ENCODE results near the gene VIL1. TPM values are rescaled to one million over a fixed set of nuclear protein-coding genes. Genes with fewer than 3 reads are reported as not detected.

VIL1 gene
- total RNA-seq, 1 donor, result not detected

GRCh38 chr2:218431878-218432277 is 13.0 kb downstream of the VIL1 start:
- Histone ChIP-seq H2AFZ (ENCODE audit: low read length) (no peak overlapping the region), H3K4me3 (ENCODE audit: insufficient read depth, low read length) (no peak overlapping the region), H3K4me1 (ENCODE audit: insufficient read depth, low read length) (no peaks in the 10 kb centered on the region), H3K36me3 (ENCODE audit: insufficient read depth, low read length) (no peaks in the 10 kb centered on the region), H3K27me3 (ENCODE audit: insufficient read depth, low read length) (peaks cover 6% of the 10 kb centered on the region), H4K20me1 (ENCODE audit: insufficient read depth, low read length) (no peaks in the 10 kb centered on the region), H3K4me2 (ENCODE audit: insufficient read depth, low read length) (no peak overlapping the region), H3K9me3 (ENCODE audit: low read depth, low read length) (no peaks in the 10 kb centered on the region), H3K27ac (ENCODE audit: low read depth, low read length) (no peak overlapping the region), H3K79me2 (ENCODE audit: insufficient read depth, low read length) (no peaks in the 10 kb centered on the region)
- TF ChIP-seq, protein P1, sequence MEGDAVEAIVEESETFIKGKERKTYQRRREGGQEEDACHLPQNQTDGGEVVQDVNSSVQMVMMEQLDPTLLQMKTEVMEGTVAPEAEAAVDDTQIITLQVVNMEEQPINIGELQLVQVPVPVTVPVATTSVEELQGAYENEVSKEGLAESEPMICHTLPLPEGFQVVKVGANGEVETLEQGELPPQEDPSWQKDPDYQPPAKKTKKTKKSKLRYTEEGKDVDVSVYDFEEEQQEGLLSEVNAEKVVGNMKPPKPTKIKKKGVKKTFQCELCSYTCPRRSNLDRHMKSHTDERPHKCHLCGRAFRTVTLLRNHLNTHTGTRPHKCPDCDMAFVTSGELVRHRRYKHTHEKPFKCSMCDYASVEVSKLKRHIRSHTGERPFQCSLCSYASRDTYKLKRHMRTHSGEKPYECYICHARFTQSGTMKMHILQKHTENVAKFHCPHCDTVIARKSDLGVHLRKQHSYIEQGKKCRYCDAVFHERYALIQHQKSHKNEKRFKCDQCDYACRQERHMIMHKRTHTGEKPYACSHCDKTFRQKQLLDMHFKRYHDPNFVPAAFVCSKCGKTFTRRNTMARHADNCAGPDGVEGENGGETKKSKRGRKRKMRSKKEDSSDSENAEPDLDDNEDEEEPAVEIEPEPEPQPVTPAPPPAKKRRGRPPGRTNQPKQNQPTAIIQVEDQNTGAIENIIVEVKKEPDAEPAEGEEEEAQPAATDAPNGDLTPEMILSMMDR (IDR thresholded peaks at IDR 0.05; ENCODE audit: extremely low read depth, low read depth, low read length), result no peak
- DNase-seq (ENCODE audit: insufficient read length, low spot score, missing footprints), result peak; percentile 4

- DNase-seq (ENCODE audit: insufficient read length, low spot score, missing footprints), result peak; percentile 32
- H3K36me3 ChIP-seq (ENCODE audit: insufficient read depth, low read length), result no peaks in the 10 kb centered on the region
- H3K4me2 ChIP-seq (ENCODE audit: insufficient read depth, low read length), result no peak overlapping the region
- no peak overlapping the region for H3K27ac ChIP-seq (ENCODE audit: low read depth, low read length)
- TF ChIP-seq, protein P1 (IDR thresholded peaks at IDR 0.05; ENCODE audit: extremely low read depth, low read depth, low read length), result no peak
- H2AFZ ChIP-seq (ENCODE audit: low read length), result no peak overlapping the region
- no peaks in the 10 kb centered on the region for H4K20me1 ChIP-seq (ENCODE audit: insufficient read depth, low read length)
- H3K79me2 ChIP-seq (ENCODE audit: insufficient read depth, low read length), result no peaks in the 10 kb centered on the region
- H3K4me3 ChIP-seq (ENCODE audit: insufficient read depth, low read length), result no peak overlapping the region
- peaks cover 6% of the 10 kb centered on the region for H3K27me3 ChIP-seq (ENCODE audit: insufficient read depth, low read length)
- H3K9me3 ChIP-seq (ENCODE audit: low read depth, low read length), result no peaks in the 10 kb centered on the region
- H3K4me1 ChIP-seq (ENCODE audit: insufficient read depth, low read length), result no peaks in the 10 kb centered on the region
Measured at GRCh38 chr2:218432676-218433365, 13.9 kb downstream of the VIL1 start.

- Histone ChIP-seq H3K27ac (ENCODE audit: low read depth, low read length) (no peak overlapping the region), H3K79me2 (ENCODE audit: insufficient read depth, low read length) (no peaks in the 10 kb centered on the region), H3K9me3 (ENCODE audit: low read depth, low read length) (no peaks in the 10 kb centered on the region), H3K4me3 (ENCODE audit: insufficient read depth, low read length) (no peak overlapping the region), H3K4me2 (ENCODE audit: insufficient read depth, low read length) (no peak overlapping the region), H3K36me3 (ENCODE audit: insufficient read depth, low read length) (no peaks in the 10 kb centered on the region), H2AFZ (ENCODE audit: low read length) (no peak overlapping the region), H4K20me1 (ENCODE audit: insufficient read depth, low read length) (no peaks in the 10 kb centered on the region), H3K27me3 (ENCODE audit: insufficient read depth, low read length) (peaks cover 6% of the 10 kb centered on the region), H3K4me1 (ENCODE audit: insufficient read depth, low read length) (no peaks in the 10 kb centered on the region)
- peak; percentile 21 for DNase-seq (ENCODE audit: insufficient read length, low spot score, missing footprints)
- TF ChIP-seq, protein P1 (IDR thresholded peaks at IDR 0.05; ENCODE audit: extremely low read depth, low read depth, low read length), result no peak
Measured at GRCh38 chr2:218434456-218434855, 15.5 kb downstream of the VIL1 start.

DNA sequence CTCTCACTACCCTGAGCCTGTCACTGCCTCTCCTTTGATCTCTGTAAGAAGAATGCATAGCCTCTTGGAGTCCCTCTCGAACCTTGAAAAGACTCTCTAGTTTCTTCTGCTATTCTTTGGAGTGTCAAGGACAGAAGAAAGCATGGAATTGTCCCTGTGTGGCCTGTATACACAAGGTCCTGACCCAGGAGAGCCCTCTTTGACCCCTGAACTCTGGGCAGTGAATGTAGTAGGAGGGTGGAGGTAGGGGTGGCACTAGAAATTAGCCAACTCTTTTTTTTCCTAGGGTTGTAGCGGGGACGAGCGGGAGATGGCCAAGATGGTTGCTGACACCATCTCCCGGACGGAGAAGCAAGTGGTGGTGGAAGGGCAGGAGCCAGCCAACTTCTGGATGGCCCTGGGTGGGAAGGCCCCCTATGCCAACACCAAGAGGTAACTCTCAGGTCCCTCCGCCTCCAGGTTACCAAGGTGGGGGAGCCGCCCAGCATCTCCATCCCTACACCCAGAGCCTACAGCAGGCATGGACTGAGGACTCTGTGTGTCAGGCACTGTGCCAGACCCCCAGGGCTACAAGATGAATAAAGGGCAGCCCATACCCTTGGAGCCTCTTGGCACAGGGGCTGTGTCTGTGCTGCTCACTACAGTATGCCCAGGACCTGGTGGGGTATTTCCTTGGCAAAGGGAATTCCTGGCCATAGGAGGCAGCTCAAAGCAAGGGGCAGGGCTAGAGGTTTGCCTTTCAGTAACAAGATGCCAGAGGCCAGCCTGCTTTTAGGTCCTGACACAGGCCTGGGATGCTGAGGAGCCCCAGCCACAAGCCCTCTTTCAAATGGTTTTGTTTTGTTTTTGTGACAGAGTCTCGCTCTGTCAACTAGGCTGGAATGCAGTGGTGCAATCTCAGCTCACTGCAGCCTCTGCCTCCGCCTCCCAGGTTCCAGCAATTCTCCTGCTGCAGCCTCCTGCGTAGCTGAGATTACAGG is 16.4 kb downstream of the VIL1 start:
- TF ChIP-seq, protein P1 (IDR thresholded peaks at IDR 0.05; ENCODE audit: extremely low read depth, low read depth, low read length), result no peak
- H2AFZ ChIP-seq (ENCODE audit: low read length), result no peak overlapping the region
- H3K79me2 ChIP-seq (ENCODE audit: insufficient read depth, low read length), result no peaks in the 10 kb centered on the region
- no peak overlapping the region for H3K27ac ChIP-seq (ENCODE audit: low read depth, low read length)
- no peak overlapping the region for H3K4me3 ChIP-seq (ENCODE audit: insufficient read depth, low read length)
- H3K4me1 ChIP-seq (ENCODE audit: insufficient read depth, low read length), result no peaks in the 10 kb centered on the region
- no peaks in the 10 kb centered on the region for H3K9me3 ChIP-seq (ENCODE audit: low read depth, low read length)
- no peak overlapping the region for H3K4me2 ChIP-seq (ENCODE audit: insufficient read depth, low read length)
- DNase-seq (ENCODE audit: insufficient read length, low spot score, missing footprints), result peak; percentile 54
- no peaks in the 10 kb centered on the region for H4K20me1 ChIP-seq (ENCODE audit: insufficient read depth, low read length)
- H3K27me3 ChIP-seq (ENCODE audit: insufficient read depth, low read length), result peaks cover 6% of the 10 kb centered on the region
- no peaks in the 10 kb centered on the region for H3K36me3 ChIP-seq (ENCODE audit: insufficient read depth, low read length)
